KOPT-K1 (cell line): Measurements from ENCODE around the gene BCL2L14.

Source experiments
- H3K27ac ChIP-seq: fragments of 200-600 bp; sonication (generic); 2 replicates; pipeline ENCODE4 v1.5.1; 2016; ENCODE audit warnings: antibody characterized with exemption, mild to moderate bottlenecking, low read depth, low read length; ENCODE audit not compliant: poor library complexity, severe bottlenecking
- H3K36me3 ChIP-seq: fragments of 200-600 bp; sonication (generic); 2 replicates; pipeline ENCODE4 v1.5.1; 2017; ENCODE audit warnings: antibody characterized with exemption, mild to moderate bottlenecking, low read length, moderate library complexity; ENCODE audit not compliant: insufficient read depth
- H3K9me3 ChIP-seq: fragments of 200-600 bp; sonication (generic); 2 replicates; pipeline ENCODE4 v1.5.1; 2017; ENCODE audit warnings: antibody characterized with exemption, low read length, mild to moderate bottlenecking; ENCODE audit not compliant: insufficient read depth, poor library complexity, severe bottlenecking

Gene BCL2L14, protein sequence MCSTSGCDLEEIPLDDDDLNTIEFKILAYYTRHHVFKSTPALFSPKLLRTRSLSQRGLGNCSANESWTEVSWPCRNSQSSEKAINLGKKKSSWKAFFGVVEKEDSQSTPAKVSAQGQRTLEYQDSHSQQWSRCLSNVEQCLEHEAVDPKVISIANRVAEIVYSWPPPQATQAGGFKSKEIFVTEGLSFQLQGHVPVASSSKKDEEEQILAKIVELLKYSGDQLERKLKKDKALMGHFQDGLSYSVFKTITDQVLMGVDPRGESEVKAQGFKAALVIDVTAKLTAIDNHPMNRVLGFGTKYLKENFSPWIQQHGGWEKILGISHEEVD

DNA sequence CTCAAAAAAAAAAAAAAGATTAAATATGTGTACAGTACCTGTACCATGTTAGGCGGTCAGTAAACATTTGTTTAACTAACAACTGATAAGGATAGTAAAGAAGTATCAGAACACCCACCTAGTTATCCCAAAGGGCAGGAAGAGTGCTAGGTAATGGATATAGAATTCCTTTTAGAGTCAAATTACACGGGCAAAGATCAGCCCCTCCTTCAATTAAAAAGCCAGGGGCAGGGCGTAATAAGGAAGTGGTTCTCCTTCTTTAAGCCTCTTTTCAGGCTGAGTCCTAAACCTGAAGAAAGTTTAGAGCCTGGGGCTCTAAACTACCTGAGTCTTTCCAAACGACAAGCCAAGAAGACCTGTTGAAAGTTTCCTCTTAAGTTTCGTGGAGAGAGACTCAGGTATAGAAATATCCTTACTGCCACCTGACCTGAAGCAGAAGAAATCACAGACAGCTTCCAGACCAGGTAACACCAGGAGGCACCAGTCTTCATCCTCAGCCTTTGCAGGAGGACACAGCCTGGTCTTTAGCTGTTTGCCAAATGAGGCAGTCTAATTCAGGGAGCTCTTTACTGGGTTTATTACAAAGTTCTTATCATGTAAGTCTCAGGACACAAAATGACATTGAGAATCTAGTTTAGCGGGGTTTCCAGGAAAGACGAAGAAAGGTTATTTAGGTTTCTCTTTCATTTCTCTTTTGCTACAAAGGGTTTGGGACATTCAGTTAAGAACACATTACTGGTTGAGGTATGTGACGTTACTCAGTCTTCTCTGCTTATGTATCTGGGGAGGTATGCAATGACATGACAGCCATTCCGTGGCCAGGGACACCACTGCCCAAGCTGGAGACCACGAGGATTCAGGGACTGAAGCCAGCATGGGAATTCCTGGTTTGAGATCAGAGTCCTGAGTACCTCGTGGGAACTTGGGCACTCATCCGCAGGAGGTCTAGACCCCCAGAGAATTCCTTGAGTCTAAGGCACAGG lies at the start of gene BCL2L14:
BCL2L14 (plus strand) TSS at position 266 of the 983 bp plus-strand sequence. CDS start 8,367 bp downstream, outside the sequence.
- Histone ChIP-seq H3K36me3 (no peaks in the 10 kb centered on the region), H3K9me3 (no peaks in the 10 kb centered on the region), H3K27ac (peak within 1 kb of the TSS; percentile 58)

DNA sequence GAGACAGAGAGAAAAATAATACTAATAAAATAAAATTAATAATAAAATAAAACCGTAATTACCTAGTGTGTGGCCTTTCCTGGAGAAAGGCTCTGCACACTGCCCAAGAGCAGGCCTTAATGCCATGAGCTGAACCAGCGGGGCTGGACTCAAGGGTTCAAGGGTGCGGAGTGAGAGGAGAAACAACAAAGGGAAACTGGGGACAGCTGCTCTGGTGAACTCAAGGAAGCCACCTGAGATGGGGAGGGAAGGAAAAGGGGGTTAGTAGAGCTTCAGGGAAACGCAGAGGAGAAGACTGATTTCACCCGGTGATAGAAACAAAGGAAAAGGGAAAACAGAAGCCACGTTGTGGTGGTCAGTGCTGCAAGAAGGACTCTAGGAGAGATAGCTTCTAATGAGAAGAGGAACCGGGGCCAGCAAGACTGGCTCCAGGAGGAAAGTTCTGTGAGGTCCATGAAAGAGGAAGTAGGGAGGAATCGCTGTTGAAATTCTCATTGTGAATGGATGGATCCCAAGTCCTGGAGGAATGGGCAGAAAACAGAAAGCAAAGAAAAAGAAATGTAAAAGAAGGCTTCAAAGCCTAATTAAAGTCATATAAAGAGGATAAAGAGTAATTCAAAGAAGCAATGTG lies 48.3 kb upstream of the BCL2L14 start:
- Histone ChIP-seq H3K36me3 (no peaks in the 10 kb centered on the region), H3K9me3 (peaks cover 9% of the 10 kb centered on the region), H3K27ac (no peak overlapping the region)

DNA sequence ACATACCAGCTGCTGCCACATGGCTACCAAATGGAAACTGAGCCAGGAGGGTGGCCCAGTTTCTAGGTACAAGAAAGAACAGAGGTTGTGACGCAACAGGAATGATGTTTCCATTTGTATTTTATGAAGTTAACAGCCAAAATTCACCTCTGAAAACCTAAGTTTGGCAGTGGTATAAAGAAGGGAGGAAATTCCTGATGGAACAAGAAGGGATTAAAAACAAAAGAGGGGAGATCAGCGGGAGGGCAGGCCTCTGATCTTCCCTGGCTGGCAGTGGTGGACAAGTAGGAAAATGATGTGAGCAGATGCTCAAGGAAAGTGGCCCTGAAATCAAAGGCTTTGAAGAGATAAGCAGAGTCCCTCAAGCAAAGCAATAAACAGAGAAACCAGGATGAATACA lies 47.3 kb upstream of the BCL2L14 start:
- H3K36me3 ChIP-seq, result no peaks in the 10 kb centered on the region
- no peak overlapping the region for H3K27ac ChIP-seq
- H3K9me3 ChIP-seq, result peaks cover 9% of the 10 kb centered on the region

DNA sequence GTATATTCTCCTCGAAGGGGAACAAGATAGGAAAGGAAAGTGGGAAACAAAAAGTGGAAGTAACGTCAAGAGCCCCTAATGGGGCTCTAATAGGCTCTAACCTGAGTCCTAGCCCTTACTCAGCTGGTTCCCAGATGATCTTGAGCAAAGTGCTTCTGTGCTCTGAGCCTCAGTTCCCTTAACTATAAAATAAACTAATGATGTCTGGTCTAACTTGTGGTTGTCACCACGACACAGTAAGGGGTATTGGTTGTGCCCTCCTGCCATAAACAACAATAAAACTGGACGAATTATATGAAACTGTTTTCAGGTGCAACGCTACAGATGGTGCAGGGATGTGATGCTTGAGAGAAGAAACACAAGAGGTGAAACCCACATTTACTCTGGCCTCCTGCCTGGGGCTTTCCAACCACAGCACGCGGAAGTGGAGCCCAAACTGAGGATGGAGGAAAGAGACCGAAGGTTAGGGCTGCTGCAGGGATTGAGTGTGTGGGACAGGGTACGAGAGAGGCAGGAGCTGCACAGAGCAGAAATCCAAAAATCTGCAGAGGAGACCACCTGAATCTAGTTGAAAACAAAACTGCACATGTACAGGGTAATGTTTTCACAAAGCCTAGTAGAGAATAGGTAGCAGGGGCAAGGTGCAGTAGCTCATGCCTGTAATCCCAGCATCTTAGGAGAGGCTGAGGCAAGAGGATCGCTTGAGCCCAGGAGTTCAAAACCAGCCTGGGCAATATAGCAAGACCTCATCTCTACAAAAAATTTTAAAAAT lies 45.6 kb upstream of the BCL2L14 start:
- H3K27ac ChIP-seq, result no peak overlapping the region
- peaks cover 9% of the 10 kb centered on the region for H3K9me3 ChIP-seq
- H3K36me3 ChIP-seq, result no peaks in the 10 kb centered on the region

DNA sequence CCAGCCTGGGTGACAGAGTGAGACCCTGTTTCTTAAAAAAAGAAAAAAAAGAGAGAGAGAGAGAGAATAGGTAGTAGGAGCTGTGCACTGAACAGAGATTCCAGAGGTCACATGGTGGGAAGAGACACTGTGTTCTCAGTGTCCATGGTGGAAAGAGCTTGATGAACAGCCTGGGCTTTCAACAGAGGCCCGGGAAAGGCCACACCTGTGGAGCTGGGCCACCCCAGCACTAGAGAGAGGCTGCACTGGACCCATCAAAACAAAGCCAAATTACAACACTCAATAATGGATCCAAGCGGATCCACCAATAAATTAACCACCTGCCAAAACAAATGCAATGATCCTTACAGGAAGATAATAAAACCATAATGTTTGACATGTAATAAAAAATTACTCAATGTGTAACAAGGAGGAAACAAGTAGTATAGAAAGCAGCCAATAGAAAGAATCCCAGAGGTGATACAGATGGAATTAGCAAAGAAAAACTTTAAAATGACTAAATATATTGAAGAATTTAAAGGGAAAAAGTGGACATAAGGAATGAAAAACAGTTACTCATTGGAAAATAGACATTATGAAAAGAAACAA lies 44.8 kb upstream of the BCL2L14 start:
- Histone ChIP-seq H3K9me3 (peaks cover 9% of the 10 kb centered on the region), H3K27ac (no peak overlapping the region), H3K36me3 (no peaks in the 10 kb centered on the region)

DNA sequence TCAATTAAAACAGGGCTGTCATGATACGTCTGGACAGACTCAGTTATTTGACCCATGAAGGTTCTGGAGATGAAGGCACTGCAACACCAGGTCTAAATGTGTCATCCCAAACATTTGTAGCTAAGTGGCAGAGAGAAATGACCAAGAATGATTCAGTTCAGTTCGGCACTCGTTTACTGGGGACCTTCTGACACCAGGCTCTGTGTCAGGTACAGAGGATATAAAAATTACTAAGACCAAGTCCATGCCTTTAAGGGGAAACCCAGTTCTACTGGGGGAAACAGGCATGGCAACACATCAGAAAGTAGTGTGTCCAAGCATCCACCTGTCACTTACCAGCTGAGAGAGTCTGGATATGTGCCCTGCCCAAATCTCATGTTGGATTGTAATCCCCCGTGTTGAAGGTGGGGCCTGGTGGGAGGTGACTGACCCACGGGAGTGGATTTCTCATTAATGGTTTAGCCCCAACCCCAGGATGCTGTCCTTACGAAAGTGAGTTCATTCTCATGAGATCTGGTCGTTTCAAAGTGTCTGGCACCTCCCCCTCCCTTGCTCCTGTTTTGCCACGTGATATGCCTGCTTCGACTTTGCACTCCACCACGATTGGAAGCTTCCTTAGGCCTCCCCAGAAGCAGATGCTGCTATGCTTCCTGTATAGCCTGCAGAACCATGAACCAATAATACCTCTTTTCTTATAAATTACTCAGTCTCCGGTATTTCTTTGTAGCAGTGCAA lies 41.9 kb upstream of the BCL2L14 start:
- H3K27ac ChIP-seq, result no peak overlapping the region
- H3K9me3 ChIP-seq, result peaks cover 9% of the 10 kb centered on the region
- H3K36me3 ChIP-seq, result no peaks in the 10 kb centered on the region

DNA sequence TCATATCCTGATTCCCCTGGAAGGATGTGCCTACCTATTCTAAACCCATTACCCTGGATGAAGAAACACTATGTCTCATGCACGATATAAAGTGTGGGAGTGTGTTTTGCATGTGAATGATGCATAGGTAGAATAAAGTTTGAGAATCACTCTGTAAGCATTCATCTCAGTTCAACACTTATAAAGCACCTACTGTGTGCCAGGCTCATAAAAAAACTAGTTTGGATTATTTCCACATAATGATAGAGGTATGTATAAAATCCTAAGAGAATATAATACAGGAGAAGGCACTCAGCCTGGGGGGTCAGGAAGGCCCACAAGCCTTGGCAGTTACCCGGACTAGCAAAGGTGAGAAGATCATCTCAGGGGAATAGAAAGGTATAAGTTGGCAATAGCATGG lies 41.1 kb upstream of the BCL2L14 start:
- H3K9me3 ChIP-seq, result peaks cover 9% of the 10 kb centered on the region
- no peaks in the 10 kb centered on the region for H3K36me3 ChIP-seq
- no peak overlapping the region for H3K27ac ChIP-seq

DNA sequence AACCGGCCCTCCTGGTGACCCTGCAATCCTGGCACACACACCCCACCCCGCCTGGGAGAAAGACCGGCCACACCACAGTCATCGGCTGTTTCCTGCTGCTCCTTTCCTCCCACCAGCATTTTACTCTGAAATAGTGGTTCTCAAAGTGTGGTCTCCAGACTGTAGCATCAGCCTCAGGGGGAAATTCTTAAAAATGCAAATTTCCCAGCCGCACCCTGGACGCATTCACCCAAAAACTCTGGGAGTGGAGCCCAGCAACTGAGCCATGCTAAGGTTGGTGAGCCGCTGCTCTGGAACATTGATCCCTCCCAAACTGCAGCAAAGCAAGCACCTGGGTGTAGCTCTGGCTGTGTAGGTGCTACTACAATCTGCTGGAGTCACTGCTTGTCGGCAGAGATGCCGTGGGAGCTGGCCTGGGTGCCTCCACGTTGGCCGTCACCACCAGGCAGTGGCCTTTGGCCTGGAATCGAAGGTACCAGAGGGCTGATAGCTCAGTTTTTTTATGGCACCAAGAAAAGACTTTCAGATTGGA lies 38.4 kb upstream of the BCL2L14 start:
- Histone ChIP-seq H3K36me3 (no peaks in the 10 kb centered on the region), H3K9me3 (no peaks in the 10 kb centered on the region), H3K27ac (peak overlapping the region; percentile 55)

DNA sequence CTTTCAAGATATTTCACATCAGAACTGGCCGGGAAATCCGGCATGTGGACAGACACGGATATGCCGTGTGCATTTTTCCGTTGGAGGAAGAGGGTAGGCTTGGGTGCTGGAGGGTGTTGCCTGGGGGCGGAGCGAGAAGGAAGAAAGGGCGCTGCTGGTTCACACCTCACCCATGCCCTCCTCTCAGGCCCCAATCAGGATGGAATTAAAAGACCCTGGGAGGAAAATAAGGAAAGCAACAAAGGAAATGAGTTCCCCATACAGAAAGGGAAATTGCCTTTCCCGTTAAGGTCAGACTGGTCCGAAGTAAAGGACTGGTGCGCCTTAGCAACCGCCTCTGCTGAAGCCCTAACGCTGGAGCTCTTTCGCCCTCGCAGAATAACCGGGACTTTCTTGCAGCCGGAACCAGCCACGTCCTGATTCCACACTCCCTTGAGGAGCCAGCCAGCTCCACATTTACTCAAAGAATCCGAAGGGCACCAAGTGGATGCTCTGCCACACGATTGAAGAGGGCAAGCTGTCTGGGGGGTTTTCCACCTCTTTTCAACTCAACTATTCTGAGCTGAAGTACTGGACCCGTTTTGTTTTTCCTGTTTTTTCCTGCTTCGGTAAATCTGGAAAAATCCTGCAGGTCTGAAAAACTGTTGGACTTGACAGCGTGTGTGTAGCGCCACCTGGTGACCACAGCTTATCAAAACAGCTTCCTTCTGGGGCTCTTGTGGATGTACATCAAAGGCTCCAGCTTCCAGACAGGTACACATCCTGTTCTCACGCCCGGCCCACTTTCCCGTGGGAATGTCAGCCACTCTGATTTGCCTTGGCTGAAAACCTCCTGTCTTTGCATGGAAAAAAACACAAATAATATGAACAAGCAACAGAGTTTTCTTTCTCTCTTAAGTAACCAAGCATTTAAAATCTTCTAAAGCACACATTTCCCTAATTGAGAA lies 37.6 kb upstream of the BCL2L14 start:
- no peaks in the 10 kb centered on the region for H3K36me3 ChIP-seq
- no peaks in the 10 kb centered on the region for H3K9me3 ChIP-seq
- peak overlapping the region; percentile 55 for H3K27ac ChIP-seq

DNA sequence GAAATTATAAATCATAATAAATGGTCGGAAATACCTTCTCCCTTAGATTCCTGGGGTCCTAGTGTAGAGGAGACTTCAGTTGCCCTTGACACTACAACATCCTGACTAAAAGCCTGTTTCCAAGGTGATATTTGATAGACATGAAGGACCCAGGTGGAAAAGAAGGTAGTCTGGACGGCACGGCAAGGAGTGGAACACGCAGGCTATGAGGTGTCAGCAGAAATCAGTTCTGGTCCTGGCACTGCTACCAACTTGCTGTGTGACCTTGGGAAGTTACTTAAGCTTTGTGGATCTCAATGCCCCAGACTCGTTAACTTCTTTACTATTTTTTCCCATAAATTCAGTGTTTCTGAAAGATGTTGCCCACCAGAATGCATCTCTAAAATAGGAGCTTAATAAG lies 36.9 kb upstream of the BCL2L14 start:
- Histone ChIP-seq H3K36me3 (no peaks in the 10 kb centered on the region), H3K27ac (no peak overlapping the region), H3K9me3 (no peaks in the 10 kb centered on the region)

DNA sequence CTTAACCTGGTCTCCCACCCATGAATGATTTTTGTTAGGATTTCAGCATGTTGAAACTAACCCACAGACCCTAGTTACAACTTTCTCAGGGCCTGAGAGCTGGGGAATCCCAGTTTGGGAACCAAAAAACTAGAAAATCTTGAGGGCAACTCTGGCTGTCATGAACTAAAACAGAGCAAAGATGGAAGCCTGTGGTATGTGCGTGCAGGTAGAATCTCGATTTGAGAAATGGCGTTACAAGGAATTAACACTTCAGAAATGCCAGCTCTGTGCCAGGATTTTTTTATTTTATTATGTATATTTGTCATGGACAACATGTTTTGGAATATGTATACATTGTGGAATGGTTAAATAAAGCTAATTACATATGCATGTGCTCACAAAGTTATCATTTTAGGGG lies 36.4 kb upstream of the BCL2L14 start:
- Histone ChIP-seq H3K36me3 (no peaks in the 10 kb centered on the region), H3K27ac (no peak overlapping the region), H3K9me3 (no peaks in the 10 kb centered on the region)

DNA sequence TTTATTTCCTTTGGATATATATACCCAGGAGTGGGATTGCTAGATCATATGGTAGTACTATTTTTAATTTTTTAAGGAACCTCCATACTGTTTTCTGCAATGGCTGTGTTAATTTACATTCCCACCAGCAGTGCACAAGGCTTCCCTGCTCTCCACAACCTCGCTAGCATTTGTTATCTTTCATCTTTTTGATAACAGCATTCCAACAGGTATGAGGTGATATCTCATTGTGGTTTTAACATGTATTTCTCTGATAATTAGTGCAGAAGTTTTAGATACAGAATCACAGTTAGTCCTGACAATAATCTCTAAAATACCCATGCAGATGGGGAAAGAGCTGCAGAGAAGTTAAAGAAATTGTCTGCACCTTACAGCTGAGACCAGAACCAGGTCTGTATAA lies 35.5 kb upstream of the BCL2L14 start:
- Histone ChIP-seq H3K9me3 (no peaks in the 10 kb centered on the region), H3K36me3 (no peaks in the 10 kb centered on the region), H3K27ac (no peak overlapping the region)

DNA sequence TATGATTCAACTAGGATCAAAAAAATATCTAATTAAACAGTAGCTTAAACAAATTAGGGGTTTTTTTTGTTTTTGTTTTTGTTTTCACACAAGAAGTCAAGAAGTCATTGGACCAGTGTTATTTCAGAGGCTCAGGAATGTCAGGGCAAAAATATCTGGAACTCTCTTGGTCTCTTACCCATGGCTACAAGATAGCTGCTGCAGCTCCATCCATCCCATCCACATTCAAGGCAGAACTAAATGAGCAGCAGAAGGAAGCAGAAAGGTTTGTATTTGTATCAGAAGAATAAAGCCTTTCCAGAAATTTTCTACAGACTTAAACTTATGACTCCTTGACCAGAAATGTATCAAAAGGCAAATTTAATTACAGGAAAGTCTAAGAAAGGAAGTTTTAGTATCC lies 33.8 kb upstream of the BCL2L14 start:
- Histone ChIP-seq H3K36me3 (no peaks in the 10 kb centered on the region), H3K27ac (no peak overlapping the region), H3K9me3 (no peaks in the 10 kb centered on the region)
